Upper lobe of right lung (tissue), 1 donor: ENCODE measurements around the gene OVCH2. TPM values are rescaled to one million over a fixed set of nuclear protein-coding genes. Genes with fewer than 3 reads are reported as not detected.
A peak's percentile ranks its signal among the peaks of the same experiment; 100 is the strongest.

ENCODE experiments used
- ATAC-seq: fragments of 200-7000 bp; cut with Tn5 transposase; one replicate; pipeline ENCODE4 v1.9.1; 2020; ENCODE audit warnings: mild to moderate bottlenecking, moderate library complexity
- DNase-seq: peaks from one replicate; pipeline ENCODE4 v3.0.0-alpha.2; 2020
- H3K27ac ChIP-seq: fragments of 200-600 bp; one replicate; pipeline ENCODE4 v1.8.0; 2022
- H3K27me3 ChIP-seq: fragments of 200-600 bp; one replicate; pipeline ENCODE4 v1.8.0; 2022; ENCODE audit warnings: mild to moderate bottlenecking
- H3K36me3 ChIP-seq: fragments of 200-600 bp; one replicate; pipeline ENCODE4 v1.8.0; 2022
- H3K4me1 ChIP-seq: fragments of 200-600 bp; one replicate; pipeline ENCODE4 v1.8.0; 2022
- H3K4me3 ChIP-seq: fragments of 200-600 bp; one replicate; pipeline ENCODE4 v1.8.0; 2022; ENCODE audit warnings: mild to moderate bottlenecking
- H3K9me3 ChIP-seq: fragments of 200-600 bp; one replicate; pipeline ENCODE4 v1.8.0; 2022
- CTCF ChIP-seq: fragments of 200-600 bp; IDR thresholded peaks from one replicate; pipeline ENCODE4 v1.8.0; 2022; ENCODE audit warnings: antibody characterized with exemption
- intact Hi-C: fragments of 100-400 bp; cut with DNase I; formaldehyde crosslinking; loops from one replicate; pipeline ENCODE4 v1.11.0; 2022
- total RNA-seq: library from RNA; stranded (reverse); fragmentation: NEBNext Ultra II Directional; extraction: Animal tissue kit (Norgen Biotek cat#: 25700); gene quantifications from one replicate; pipeline ENCODE4 v1.2.1, GENCODE V29; 2021
- donor health status: DM: no; HTN: yes; CAD: no; lungs with severe emphysema.

OVCH2 gene
- total RNA-seq, 1 donor from 2014 or later: 6.4 TPM

GRCh38 chr11:7668911-7669310, 37.4 kb downstream of the OVCH2 start:
- H3K4me3 ChIP-seq: no peak overlapping the region
- ATAC-seq (no peak), DNase-seq (no peak)
- intact Hi-C loops: no loop called here
- no peaks in the 10 kb centered on the region for H3K9me3 ChIP-seq
- H3K4me1 ChIP-seq: peaks cover 11% of the 10 kb centered on the region
- H3K27me3 ChIP-seq: no peaks in the 10 kb centered on the region
- TF ChIP-seq CTCF: no peak
- no peaks in the 10 kb centered on the region for H3K36me3 ChIP-seq
- no peak overlapping the region for H3K27ac ChIP-seq

GRCh38 chr11:7668464-7668863, 37.8 kb downstream of the OVCH2 start:
- Histone ChIP-seq H3K4me1 (peaks cover 9% of the 10 kb centered on the region), H3K9me3 (no peaks in the 10 kb centered on the region), H3K27me3 (no peaks in the 10 kb centered on the region), H3K4me3 (no peak overlapping the region), H3K27ac (no peak overlapping the region), H3K36me3 (no peaks in the 10 kb centered on the region)
- no peak for TF ChIP-seq CTCF
- ATAC-seq (no peak), DNase-seq (no peak)
- intact Hi-C loops: no loop called here

- no peak for TF ChIP-seq CTCF
- DNase-seq: no peak
- no peak for ATAC-seq
Observed at GRCh38 chr11:7667460-7667859, 38.8 kb downstream of the OVCH2 start.

GRCh38 chr11:7666292-7666866, 39.9 kb downstream of the OVCH2 start:
- ATAC-seq (no peak), DNase-seq (no peak)
- no peak overlapping the region for H3K27ac ChIP-seq
- H3K36me3 ChIP-seq: no peaks in the 10 kb centered on the region
- H3K4me3 ChIP-seq: no peak overlapping the region
- no peaks in the 10 kb centered on the region for H3K4me1 ChIP-seq
- intact Hi-C loops: no loop called here
- TF ChIP-seq CTCF: no peak
- no peaks in the 10 kb centered on the region for H3K9me3 ChIP-seq
- H3K27me3 ChIP-seq: no peaks in the 10 kb centered on the region

More at GRCh38 chr11:7667460-7667859, 38.8 kb downstream of the OVCH2 start:
- Histone ChIP-seq H3K36me3 (no peaks in the 10 kb centered on the region), H3K27ac (no peak overlapping the region), H3K4me1 (no peaks in the 10 kb centered on the region), H3K4me3 (no peak overlapping the region), H3K9me3 (no peaks in the 10 kb centered on the region), H3K27me3 (no peaks in the 10 kb centered on the region)
- intact Hi-C loops: no loop called here

- TF ChIP-seq CTCF: peak; percentile 80
- intact Hi-C loops: no loop called here
- no peaks in the 10 kb centered on the region for H3K9me3 ChIP-seq
- no peaks in the 10 kb centered on the region for H3K36me3 ChIP-seq
- ATAC-seq (peak; percentile 99), DNase-seq (peak; percentile 91)
- no peaks in the 10 kb centered on the region for H3K27me3 ChIP-seq
- H3K27ac ChIP-seq: no peak overlapping the region
- no peak overlapping the region for H3K4me3 ChIP-seq
- no peaks in the 10 kb centered on the region for H3K4me1 ChIP-seq
Observed at GRCh38 chr11:7665473-7666291, 40.6 kb downstream of the OVCH2 start.
